NCI-H1694 treated with DMSO at 0.1 percent for 48 hours (cell line): ENCODE results near the gene SETDB1.

Source experiments
- DNase-seq: peaks from one replicate; lab custom pipeline; 2025; lab: John Stamatoyannopoulos, UW

Gene SETDB1

DNA sequence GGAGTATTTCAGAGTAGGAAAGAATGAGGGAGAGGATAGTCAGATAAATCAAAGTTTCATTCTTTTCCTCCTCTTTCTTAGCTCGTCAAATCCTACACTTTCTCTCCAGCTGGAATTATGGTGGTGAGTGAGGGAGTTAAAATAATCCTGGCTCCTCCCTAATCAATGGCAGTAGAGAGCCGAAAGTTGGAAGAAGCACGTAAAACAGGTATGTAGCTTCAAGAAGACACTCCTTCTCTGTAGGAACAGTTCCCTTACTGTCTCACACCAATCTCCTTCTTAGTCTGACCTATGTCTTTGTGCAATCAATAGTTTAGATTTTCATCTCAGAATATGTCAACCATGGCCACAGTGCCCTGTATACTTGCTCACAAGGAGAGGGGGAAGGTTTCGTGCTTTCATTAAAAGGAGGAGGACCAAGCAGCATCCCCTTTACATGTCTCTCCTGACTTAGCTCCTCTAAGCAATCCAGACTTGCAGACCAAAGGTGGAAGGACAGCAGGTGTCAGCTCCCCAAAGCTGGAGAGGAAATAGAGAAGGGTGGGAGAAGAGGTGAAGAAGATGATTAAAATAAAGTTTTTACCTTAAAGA lies 79.7 kb downstream of the SETDB1 start:
- no peak for DNase-seq

DNA sequence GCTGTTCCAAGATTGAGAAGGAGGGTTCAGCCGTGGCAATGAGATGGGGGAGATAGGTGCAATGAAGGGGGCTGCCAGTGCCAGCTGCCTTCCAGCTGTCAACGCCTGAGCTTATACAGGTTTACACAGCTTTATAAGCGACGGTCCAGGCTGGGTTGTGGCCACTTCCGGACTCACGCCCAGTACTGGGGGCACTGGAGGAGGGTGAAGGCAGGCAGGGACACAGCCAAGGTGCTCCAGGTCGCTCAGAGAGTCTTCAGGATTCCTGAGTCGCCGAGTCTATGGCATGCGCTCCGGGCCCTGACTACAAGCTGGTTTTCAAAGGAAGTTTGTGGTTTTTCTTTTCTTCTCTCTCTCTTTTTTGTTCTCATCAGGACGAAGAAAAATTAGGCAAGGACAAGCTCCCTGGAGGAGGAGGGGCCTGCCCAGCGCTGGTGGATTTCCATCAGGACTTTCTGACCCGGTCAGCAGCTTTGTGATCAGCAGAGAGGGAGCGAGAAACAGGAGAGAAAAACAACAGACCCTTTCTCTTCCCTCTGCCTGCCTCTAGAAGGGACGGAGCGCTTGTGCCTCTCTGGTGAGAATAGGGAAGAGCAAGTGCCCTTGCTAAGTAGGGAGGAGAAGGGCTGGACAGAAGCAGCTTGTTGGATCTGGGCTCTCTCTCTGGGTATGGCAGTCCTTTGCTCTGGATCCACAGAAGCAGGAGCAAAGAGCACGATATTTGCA lies 80.3 kb downstream of the SETDB1 start, which contains the start of gene MINDY1:
Gene MINDY1, minus strand, starts transcription at position 576 of the 726 bp plus-strand sequence. CDS start 4,285 bp downstream, outside the sequence.
- DNase-seq, result peak; percentile 90

DNA sequence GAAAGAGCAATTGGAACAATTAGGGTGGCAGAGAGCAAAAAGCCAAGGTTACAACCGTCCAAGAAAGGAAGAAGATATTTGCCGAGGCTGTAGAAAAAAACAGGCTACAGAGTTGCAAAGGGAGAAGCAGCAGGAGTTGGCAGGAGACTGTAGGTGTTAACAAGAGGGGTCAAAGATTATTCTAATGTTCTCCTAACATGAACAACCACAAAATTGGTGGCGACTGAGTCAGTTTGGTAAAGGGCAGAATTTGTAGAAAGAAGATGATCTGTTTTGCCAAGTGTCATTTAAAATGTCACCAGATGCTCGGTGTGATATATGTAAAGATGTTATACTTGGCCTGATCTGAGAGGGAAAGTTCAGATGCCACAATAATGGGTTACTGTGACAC lies 81.7 kb downstream of the SETDB1 start:
- DNase-seq, result no peak

DNA sequence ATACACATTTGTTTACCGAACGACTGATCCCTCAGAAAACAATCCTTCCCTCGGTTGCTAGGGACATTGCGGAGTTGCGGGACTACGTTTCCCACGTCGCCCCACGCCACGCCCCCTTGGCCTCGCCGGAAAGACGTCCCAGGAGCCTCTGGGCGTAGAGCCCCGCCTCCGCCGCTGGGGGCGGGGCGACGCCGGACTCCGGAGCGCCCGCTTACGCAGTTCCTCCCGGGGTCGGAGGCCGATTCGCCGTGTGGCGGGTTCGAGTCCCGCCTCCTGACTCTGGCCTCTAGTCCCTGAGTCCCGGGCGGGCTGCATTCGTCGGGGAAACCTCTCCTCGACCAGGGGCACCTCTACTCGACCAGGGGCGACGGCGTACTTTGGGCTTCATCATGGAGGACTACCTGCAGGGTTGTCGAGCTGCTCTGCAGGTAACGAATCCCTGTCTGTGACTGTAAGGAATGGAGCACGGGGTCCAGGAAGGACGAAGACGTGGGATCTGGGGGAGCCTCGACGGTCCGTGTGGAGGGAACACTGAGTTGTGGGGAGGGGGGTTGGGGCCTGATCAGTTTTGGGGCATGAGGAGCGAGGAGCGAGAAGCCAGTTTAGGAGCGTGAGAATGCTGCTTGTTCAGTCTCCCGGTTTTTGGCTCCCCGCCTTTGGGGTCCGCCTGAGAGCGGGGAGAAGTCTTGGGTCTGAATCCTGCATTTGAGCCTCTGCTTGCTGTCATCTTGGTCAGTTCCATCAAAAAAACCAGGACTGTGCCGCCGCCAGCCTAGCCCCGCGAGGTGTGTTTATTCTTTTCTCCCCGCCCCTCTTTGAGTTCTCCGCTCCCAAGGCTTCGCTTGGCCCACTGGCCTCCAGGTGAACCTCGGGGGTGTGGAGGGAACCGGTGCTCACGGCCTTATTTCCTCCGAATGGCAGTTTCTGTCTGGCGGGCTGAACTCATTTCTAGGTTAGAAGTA lies 82.4 kb downstream of the SETDB1 start, which contains the start of gene PRUNE1:
Gene PRUNE1, plus strand, starts transcription at position 206 of the 962 bp plus-strand sequence. Its CDS starts 184 bp downstream, at position 390.
- peak; percentile 96 for DNase-seq

DNA sequence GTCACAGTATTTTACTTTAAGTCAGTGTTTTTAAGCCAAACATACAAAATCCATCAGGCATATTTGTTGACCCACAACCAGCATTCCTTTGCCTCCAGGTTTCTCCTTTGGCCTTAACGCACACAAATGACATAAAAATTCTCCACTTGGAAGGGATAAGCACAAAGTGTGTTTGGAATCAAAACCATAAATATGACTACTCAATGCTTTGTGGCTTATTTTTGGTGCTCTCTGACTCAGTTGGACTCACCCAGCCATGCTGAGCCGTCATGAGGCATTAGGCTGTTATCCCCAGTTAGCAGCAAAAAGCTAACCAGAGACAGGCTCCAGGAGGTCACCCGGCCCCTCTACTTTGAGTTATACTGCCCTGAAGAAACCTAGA lies 83.0 kb downstream of the SETDB1 start:
- DNase-seq, result no peak

DNA sequence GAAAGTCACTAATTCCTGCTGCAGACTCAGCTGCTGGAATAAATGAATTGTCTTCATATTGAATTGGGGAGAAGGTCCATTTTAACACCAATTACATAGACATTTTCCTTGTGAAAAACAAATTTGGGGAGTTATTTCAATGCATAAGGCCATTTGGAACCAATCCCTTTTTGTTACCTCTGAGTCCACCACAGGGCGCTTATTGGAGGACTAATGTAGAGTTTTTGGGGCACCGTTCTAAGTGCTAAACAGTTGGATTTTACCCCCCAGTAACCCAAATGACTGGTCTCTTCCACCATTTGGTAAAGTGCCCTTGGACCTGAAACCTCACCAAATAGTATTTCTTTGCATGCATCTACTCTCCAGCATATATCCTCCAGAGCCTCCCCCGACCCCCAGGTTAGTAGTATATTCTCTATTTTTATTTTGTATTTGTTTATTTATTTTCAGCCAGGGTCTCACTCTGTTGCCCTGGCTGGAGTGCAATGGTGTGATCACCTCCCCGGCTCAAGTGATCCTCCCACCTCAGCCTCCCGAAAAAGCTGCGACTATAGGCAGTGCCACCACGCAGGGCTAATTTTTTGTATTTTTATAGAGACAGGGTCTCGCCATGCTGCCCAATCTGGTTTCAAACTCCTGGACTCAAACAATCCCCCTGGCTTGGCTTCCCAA lies 83.6 kb downstream of the SETDB1 start:
- no peak for DNase-seq

DNA sequence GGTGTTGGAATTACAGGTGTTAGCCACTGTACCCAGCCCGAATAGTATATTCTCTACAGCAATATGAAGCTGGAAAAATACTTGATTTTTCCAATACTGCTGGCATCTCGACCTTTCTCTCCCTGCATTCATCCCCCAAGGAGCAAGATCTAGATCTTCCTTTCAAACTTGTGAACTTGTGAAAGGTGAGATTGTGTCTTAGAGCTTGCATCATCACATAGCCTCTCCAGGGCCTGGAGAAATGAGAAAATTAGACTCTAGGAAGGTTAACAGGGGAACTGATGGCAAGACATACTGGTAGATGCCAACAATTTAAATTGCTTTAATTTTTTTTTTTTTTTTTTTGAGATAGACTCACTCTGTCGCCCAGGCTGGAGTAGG lies 84.2 kb downstream of the SETDB1 start:
- DNase-seq, result no peak

DNA sequence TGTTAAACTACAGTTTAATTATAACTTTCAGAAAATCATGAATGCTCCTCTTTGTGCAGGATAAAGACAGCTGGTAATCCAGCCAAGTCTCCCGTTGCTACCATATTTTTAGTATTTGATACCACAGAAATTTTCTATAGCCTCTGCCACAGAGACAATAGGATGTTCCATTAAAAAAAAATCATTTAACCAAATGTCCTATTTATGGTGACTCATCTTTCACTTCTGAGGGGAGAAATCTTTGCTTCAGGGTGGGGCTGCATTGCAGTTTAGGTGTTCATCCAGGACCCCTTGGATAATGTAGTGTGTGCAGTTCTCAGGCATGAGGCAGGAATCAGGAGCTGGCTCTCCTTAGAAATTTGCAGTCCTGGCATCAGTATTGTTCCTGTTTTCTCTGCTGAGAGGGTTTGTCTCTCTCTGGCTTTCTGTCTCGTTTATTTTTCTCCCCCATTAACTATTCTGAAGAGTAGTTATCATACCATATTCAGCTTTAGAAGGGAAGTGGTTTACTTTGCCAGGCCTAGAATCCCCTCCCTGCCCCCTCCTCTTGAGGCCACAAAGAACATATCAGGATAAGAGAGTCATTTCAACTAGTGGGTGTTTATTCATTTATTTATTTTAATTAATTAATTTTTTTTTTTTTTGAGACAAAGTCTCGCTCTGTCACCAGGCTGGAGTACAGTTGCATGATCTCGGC lies 85.1 kb downstream of the SETDB1 start:
- DNase-seq, result no peak

DNA sequence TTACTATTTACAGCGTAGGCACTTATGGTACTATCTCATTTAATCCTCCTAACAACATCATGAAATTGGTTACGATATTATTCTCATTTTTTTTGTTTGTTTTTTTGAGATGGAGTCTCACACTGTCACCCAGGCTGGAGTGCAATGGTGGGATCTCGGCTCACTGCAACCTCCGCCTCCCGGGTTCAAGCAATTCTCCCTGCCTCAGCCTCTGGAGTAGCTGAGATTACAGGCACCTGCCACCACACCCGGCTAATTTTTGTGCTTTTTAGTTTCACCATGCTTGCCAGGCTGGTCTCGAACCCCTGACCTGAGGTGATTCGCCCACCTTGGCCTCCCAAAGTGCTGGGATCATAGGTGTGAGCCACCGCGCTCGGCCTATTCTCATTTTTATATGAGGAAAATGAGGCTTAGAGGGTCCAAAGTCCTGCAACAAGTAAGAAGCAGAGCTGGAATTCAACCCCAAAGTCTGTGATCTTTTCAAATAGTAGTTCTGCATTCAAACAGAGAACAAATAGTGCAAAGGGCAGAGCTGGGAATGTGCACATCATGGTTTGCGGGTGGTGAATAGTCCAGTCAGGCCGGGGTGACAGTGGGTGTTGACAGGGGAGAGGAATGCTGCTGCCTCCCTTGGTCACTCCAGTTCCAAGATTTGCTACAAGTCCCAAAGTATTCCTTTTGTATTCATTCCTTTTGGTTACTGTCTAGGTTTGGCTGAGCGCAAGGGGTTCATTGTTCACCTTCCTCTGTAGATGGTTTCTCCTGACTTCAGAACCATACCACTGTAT lies 86.7 kb downstream of the SETDB1 start:
- DNase-seq, result no peak

DNA sequence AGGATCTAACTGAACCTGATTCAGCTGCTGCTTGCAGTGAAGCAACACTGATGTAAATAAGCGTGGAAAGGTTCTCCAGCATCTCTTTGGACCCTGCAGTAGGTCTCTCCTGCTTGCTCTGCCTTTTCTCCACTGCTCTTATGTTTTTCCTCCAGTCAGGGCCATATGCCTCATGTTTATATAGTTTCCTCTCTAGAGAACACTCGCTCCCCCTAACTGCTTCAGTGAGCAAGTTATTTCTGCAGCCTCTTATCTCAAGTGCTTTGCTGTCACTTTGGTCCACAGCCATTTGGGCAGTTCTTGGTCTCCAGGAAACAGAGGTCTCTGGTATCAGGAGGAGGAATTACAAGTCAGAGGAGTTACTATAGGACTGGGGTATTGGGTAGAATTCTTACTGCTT lies 87.4 kb downstream of the SETDB1 start:
- DNase-seq, result no peak
